A549 treated with AZD9567 at 1 μM for 4 hours (cell line): Measurements from ENCODE around the gene CCSER2. TPM values are rescaled to one million over a fixed set of nuclear protein-coding genes. Genes with fewer than 3 reads are reported as not detected.

Source experiments
- total RNA-seq: library from RNA; stranded (reverse); fragments of 200-300 nt; extraction: Qiagen RNA extraction; gene quantifications from 5 replicates; pipeline ENCODE4 v1.2.3, GENCODE V29; 2022; ENCODE audit not compliant: insufficient read depth

Gene CCSER2, protein sequence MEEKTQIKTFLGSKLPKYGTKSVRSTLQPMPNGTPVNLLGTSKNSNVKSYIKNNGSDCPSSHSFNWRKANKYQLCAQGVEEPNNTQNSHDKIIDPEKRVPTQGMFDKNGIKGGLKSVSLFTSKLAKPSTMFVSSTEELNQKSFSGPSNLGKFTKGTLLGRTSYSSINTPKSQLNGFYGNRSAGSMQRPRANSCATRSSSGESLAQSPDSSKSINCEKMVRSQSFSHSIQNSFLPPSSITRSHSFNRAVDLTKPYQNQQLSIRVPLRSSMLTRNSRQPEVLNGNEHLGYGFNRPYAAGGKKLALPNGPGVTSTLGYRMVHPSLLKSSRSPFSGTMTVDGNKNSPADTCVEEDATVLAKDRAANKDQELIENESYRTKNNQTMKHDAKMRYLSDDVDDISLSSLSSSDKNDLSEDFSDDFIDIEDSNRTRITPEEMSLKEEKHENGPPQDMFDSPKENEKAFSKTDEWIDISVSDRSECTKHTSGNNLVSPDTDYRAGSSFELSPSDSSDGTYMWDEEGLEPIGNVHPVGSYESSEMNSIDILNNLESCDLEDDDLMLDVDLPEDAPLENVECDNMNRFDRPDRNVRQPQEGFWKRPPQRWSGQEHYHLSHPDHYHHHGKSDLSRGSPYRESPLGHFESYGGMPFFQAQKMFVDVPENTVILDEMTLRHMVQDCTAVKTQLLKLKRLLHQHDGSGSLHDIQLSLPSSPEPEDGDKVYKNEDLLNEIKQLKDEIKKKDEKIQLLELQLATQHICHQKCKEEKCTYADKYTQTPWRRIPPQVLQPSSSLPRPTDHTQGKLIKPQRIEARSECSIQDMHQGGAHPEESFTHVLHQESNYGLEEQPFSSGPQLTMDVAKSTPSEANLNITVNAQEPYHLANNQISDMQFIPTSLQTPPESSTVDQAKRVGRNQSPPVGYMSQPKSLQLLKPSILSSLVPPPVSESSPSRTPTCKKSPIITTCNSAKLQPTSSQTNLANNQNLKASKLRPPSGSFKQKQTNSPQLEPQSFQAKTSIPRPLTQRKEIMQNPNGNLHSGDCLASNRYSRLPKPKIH
- total RNA-seq, result 9.7 to 13.3 TPM (median 12.0 TPM) in 5 replicates

DNA sequence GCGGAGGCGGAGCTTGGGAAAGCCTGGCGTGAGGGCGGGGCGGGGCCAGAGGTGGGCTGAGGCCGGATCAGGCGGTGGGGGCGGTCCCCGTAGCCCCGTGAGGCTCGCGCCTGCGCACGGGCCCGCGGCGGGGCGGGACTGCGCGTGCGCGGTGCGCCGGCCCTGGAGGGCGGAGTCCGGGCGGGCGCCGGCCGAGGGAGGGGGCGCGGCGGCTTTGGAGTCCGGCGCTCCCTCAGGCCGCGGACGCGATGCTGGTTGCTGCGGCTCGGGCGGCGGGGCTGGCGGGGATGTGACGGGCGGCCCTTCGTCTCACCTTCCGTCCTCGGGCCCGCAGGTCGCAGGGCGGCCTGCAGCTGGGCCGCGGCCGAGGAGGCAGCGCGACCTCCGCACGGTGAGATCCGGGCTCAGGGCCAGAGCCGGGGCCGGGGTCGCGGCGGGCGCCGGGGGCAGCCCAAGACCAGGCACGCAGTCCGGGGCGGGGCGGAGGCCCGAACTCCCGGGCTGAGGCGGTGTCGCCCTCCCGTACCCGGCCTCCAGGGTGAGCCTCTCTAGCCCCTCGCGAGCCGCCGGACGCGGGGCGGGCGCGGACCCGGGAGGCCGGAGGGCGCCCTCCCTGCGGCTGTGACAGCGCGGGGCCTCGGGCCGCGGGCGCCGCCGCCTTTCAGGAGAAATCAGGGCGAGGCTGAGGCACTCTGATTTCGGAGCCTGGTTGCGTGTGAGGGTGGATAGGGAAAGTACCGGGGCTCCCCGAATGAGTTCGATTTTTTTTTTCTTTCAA, at the start of gene CCSER2:
TSS of gene CCSER2 (plus strand) at position 172 of the 778 bp plus-strand sequence. CDS start 42,464 bp downstream, outside the sequence.

Other genes starting within 250 kb of the CCSER2 start
- 185 to 209 TPM (median 205 TPM) in 5 replicates for gene GHITM, start 189.1 kb upstream of the CCSER2 start, total RNA-seq
- not detected in 5 replicates for gene GPR15LG, start 154.8 kb upstream of the CCSER2 start, total RNA-seq
- 0.05 to 0.19 TPM (median 0.07 TPM) in 4 of 5 replicates, not detected in the other for gene CDHR1, start 134.1 kb upstream of the CCSER2 start, total RNA-seq
- not detected in 5 replicates for gene LRIT2, start 103.0 kb upstream of the CCSER2 start, total RNA-seq
- not detected in 5 replicates for gene LRIT1, start 87.0 kb upstream of the CCSER2 start, total RNA-seq
- not detected in 5 replicates for gene RGR, start 83.5 kb upstream of the CCSER2 start, total RNA-seq